OCI-LY3 (cell line): ENCODE data around the gene C11orf24.

Source experiments
- H2AFZ ChIP-seq: fragments of 200-600, 300-600 bp; shearing (Covaris generic); 2 replicates; pipeline ENCODE4 v1.6.0; 2014; ENCODE audit warnings: antibody characterized with exemption, low read depth, low read length
- H3K27ac ChIP-seq: fragments of 200-600, 300-600 bp; sonication (generic); 2 replicates; pipeline ENCODE4 v1.5.1; 2014; ENCODE audit warnings: mild to moderate bottlenecking, low read length, moderate library complexity, mixed read lengths
- H3K27me3 ChIP-seq: fragments of 200-600, 300-600 bp; sonication (generic); 2 replicates; pipeline ENCODE4 v1.6.1; 2014; ENCODE audit warnings: low read depth, low read length, mixed read lengths
- H3K36me3 ChIP-seq: fragments of 200-600, 300-600 bp; sonication (generic); replicated peaks from 2 replicates; pipeline ENCODE3; 2014; ENCODE audit warnings: low read depth, low read length, mixed read lengths
- H3K4me1 ChIP-seq: fragments of 300-600, 200-600 bp; sonication (generic); 2 replicates; pipeline ENCODE4 v1.6.1; 2014; ENCODE audit warnings: low read length, mixed read lengths
- H3K4me2 ChIP-seq: fragments of 200-600, 300-600 bp; sonication (generic); 2 replicates; pipeline ENCODE4 v1.6.1; 2014; ENCODE audit warnings: low read length, mixed read lengths
- H3K4me3 ChIP-seq: fragments of 300-600, 200-600 bp; sonication (generic); 2 replicates; pipeline ENCODE4 v1.5.1; 2014; ENCODE audit warnings: antibody characterized with exemption, mild to moderate bottlenecking, low read length, moderate library complexity
- H3K79me2 ChIP-seq: fragments of 300-600, 200-600 bp; shearing (Covaris generic); 2 replicates; pipeline ENCODE4 v1.6.1; 2014; ENCODE audit warnings: mild to moderate bottlenecking, low read length, mixed read lengths
- H3K9ac ChIP-seq: fragments of 300-600, 200-600 bp; shearing (Covaris generic); 2 replicates; pipeline ENCODE4 v1.6.0; 2014; ENCODE audit warnings: mild to moderate bottlenecking, low read length, moderate library complexity
- H3K9me3 ChIP-seq: fragments of 200-600, 300-600 bp; shearing (Covaris generic); 2 replicates; pipeline ENCODE4 v1.6.1; 2014; ENCODE audit warnings: low read length, mixed read lengths; ENCODE audit not compliant: insufficient read depth
- H4K20me1 ChIP-seq: fragments of 200-600, 300-600 bp; sonication (generic); 2 replicates; pipeline ENCODE4 v1.6.1; 2016; ENCODE audit warnings: low read length, mixed read lengths; ENCODE audit not compliant: insufficient read depth
- EZH2phosphoT487 ChIP-seq: fragments of 200-600 bp; shearing (Covaris generic); IDR thresholded peaks from 2 replicates; pipeline ENCODE4 v1.6.1; 2018; ENCODE audit warnings: antibody characterized with exemption, mixed run types, low read depth
- TF ChIP-seq, protein P1 (sequence below): fragments of 200-600, 300-600 bp; sonication (generic); IDR thresholded peaks from 2 replicates; pipeline ENCODE4 v1.5.1; 2014; ENCODE audit warnings: antibody characterized with exemption, low read length, low read depth

The C11orf24 gene

DNA sequence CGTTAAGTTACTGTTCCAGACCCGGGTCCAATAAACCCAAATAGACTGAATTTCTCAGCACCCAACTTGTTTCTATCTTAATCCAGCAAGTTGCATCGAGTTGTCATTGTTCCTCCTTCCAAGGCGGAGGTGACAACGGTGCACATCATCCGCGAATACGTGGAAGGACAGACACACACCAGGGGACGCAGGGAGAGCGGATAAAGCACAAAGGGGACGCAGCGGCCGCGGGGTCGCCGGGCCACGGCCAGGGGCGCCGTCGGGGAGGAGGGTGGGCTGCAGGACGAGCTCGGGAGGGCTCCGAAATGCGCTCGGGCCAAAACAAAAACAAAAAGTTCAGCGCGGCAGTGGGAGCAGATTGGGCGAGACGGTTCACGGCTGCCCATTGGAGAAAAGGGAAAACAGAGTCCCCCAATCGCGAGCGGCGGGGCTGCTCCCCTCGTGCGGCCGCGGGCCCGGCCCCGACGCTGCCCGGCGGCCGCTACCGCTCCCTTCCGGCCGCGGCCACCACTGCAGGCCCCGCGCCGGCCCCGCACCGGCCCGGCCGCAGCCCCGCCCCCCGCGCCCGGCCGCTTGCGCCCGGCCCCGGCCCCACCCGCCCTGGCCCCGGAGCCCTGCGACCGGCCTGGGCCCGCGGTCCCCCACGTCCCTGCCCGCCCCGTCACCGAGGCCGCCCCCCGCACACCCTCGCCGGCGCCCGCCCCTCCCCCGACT is 59.2 kb downstream of the C11orf24 start:
- Histone ChIP-seq H3K4me1 (peaks cover 20% of the 10 kb centered on the region), H3K4me3 (peak overlapping the region; percentile 84), H3K27ac (peak overlapping the region; percentile 57), H3K36me3 (no peaks in the 10 kb centered on the region), H3K79me2 (peaks cover 51% of the 10 kb centered on the region), H2AFZ (no peak overlapping the region), H3K9ac (peak overlapping the region; percentile 74), H3K27me3 (peaks cover 6% of the 10 kb centered on the region; the same call in 1 of the 2 replicates), H4K20me1 (peaks cover 46% of the 10 kb centered on the region), H3K4me2 (peak overlapping the region; percentile 82), H3K9me3 (no peaks in the 10 kb centered on the region)
- TF ChIP-seq, protein P1, sequence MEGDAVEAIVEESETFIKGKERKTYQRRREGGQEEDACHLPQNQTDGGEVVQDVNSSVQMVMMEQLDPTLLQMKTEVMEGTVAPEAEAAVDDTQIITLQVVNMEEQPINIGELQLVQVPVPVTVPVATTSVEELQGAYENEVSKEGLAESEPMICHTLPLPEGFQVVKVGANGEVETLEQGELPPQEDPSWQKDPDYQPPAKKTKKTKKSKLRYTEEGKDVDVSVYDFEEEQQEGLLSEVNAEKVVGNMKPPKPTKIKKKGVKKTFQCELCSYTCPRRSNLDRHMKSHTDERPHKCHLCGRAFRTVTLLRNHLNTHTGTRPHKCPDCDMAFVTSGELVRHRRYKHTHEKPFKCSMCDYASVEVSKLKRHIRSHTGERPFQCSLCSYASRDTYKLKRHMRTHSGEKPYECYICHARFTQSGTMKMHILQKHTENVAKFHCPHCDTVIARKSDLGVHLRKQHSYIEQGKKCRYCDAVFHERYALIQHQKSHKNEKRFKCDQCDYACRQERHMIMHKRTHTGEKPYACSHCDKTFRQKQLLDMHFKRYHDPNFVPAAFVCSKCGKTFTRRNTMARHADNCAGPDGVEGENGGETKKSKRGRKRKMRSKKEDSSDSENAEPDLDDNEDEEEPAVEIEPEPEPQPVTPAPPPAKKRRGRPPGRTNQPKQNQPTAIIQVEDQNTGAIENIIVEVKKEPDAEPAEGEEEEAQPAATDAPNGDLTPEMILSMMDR, result no peak; the same call in 1 of the 2 replicates
- no peak for TF ChIP-seq EZH2phosphoT487

DNA sequence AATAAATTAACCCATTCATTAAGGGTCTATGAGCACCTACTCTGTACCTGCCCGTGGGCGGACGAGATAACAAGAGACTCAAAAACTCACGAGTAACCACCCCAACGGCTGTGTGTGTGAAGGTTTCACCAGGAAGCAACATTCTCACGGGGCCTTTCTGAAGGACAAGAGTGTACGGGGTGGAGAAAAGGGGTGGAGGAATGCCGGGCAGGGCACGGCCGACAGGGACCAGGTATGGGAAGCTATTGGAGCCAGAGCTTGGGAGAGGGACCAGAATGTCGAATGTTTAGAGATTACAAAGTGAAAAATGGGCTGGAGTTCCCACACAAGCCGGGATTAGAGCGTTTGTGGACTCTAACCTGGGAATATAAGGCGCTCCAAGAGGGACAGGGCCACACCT is 60.2 kb downstream of the C11orf24 start:
- no peak overlapping the region for H2AFZ ChIP-seq
- peak overlapping the region; percentile 82 for H3K4me2 ChIP-seq
- H3K9ac ChIP-seq, result peak overlapping the region; percentile 72; the same call in 1 of the 2 replicates
- H4K20me1 ChIP-seq, result peaks cover 54% of the 10 kb centered on the region
- H3K4me3 ChIP-seq, result peak overlapping the region; percentile 84
- no peak overlapping the region for H3K27ac ChIP-seq
- H3K27me3 ChIP-seq, result peaks cover 6% of the 10 kb centered on the region; the same call in 1 of the 2 replicates
- peaks cover 21% of the 10 kb centered on the region for H3K4me1 ChIP-seq
- peaks cover 62% of the 10 kb centered on the region for H3K79me2 ChIP-seq
- TF ChIP-seq, protein P1, result no peak
- H3K9me3 ChIP-seq, result no peaks in the 10 kb centered on the region
- H3K36me3 ChIP-seq, result no peaks in the 10 kb centered on the region
